GM12878 (cell line): ENCODE measurements around the gene ZNF462.

ENCODE experiments used
- CTCF ChIP-seq, 3 experiments: IDR thresholded peaks in 2 of 3; conservative IDR thresholded peaks in 1 of 3; 2 replicates each; pipeline ENCODE4 v1.5.1; 2011; ENCODE audit warnings: low read depth in 3 of 3, low read length in 3 of 3, mild to moderate bottlenecking in 3 of 3, control low read depth in 2 of 3, moderate library complexity in 2 of 3, inconsistent platforms in 1 of 3, mixed read lengths in 1 of 3; ENCODE audit not compliant: control insufficient read depth in 2 of 3, insufficient read depth in 1 of 3; ENCODE audit errors: extremely low read depth in 1 of 3
- EZH2 ChIP-seq: IDR thresholded peaks from 2 replicates; pipeline ENCODE4 v1.6.1; 2012; ENCODE audit warnings: low read depth, mild to moderate bottlenecking, control low read depth, inconsistent platforms, low read length, borderline replicate concordance; ENCODE audit not compliant: control insufficient read depth
- HDAC6 ChIP-seq: fragments of 200-600 bp; sonication (generic); IDR thresholded peaks from one replicate; pipeline ENCODE4 v1.8.0; 2017; ENCODE audit warnings: antibody characterized with exemption; ENCODE audit not compliant: unreplicated experiment
- POLR2A ChIP-seq: IDR thresholded peaks from 2 replicates; pipeline ENCODE4 v1.6.1; 2011; ENCODE audit warnings: low read depth, mild to moderate bottlenecking, low read length
- RAD21 ChIP-seq: IDR thresholded peaks from 2 replicates; pipeline ENCODE4 v1.6.1; 2011; ENCODE audit warnings: mild to moderate bottlenecking, low read depth, low read length, moderate library complexity; ENCODE audit not compliant: insufficient read depth
- SKIL ChIP-seq: fragments of 450-650 bp; IDR thresholded peaks from 2 replicates; pipeline ENCODE4 v1.6.1; 2017; ENCODE audit warnings: mild to moderate bottlenecking, low read depth, inconsistent platforms; ENCODE audit not compliant: poor library complexity, severe bottlenecking
- SREBF1 ChIP-seq: IDR thresholded peaks from 2 replicates; pipeline ENCODE4 v1.6.1; 2012; ENCODE audit warnings: mild to moderate bottlenecking, low read length
- ZBED1 ChIP-seq: IDR thresholded peaks from 2 replicates; pipeline ENCODE4 v1.6.1; 2016; ENCODE audit warnings: borderline replicate concordance
- ZNF24 ChIP-seq: fragments of 450-650 bp; IDR thresholded peaks from 2 replicates; pipeline ENCODE4 v1.6.1; 2017; ENCODE audit warnings: antibody characterized with exemption, mild to moderate bottlenecking
- TF ChIP-seq, protein P1 (sequence below): IDR thresholded peaks from 2 replicates; pipeline ENCODE4 v1.6.1; 2012; ENCODE audit warnings: mild to moderate bottlenecking, low read depth, low read length

DNA sequence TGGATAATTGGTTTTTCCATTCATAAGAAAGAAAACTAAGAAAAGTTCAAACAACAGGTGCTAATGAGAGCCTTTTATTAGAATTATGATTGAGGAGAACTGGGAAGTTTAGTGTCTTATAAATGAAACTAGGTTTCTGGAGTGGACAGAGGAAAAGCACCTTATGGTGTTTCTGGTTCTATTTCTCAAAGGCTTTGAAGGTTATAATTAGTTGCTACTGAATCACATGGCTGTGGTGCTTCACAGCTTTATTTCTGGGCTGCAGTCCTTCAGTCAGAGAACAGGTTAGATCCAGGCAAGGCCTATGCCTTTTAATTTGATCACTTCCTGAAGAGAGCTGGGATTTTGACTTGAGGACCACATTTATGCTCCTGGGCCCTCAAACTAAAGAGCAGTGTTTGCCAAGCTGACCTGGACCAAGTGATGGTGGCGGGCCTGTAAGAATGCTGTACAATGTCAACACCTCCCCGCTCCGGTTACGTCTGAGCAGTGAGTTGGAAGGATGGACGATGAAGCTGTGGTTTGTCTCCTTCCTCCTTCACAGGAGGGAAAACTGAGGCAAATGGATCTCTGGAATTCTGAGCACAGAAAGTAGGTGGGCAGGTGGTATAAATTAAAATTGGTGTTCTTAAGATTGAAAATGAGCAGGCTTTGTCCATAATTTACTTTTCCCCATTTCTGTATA lies 56.0 kb downstream of the ZNF462 start:
- no peak for TF ChIP-seq CTCF (IDR thresholded peaks at IDR 0.05 in 2 of 3, conservative IDR thresholded peaks at IDR 0.05 in 1 of 3; ENCODE audit: control insufficient read depth in 2 of 3, extremely low read depth in 1 of 3, insufficient read depth in 1 of 3, low read depth in 3 of 3, low read length in 3 of 3)
- TF ChIP-seq, protein P1, sequence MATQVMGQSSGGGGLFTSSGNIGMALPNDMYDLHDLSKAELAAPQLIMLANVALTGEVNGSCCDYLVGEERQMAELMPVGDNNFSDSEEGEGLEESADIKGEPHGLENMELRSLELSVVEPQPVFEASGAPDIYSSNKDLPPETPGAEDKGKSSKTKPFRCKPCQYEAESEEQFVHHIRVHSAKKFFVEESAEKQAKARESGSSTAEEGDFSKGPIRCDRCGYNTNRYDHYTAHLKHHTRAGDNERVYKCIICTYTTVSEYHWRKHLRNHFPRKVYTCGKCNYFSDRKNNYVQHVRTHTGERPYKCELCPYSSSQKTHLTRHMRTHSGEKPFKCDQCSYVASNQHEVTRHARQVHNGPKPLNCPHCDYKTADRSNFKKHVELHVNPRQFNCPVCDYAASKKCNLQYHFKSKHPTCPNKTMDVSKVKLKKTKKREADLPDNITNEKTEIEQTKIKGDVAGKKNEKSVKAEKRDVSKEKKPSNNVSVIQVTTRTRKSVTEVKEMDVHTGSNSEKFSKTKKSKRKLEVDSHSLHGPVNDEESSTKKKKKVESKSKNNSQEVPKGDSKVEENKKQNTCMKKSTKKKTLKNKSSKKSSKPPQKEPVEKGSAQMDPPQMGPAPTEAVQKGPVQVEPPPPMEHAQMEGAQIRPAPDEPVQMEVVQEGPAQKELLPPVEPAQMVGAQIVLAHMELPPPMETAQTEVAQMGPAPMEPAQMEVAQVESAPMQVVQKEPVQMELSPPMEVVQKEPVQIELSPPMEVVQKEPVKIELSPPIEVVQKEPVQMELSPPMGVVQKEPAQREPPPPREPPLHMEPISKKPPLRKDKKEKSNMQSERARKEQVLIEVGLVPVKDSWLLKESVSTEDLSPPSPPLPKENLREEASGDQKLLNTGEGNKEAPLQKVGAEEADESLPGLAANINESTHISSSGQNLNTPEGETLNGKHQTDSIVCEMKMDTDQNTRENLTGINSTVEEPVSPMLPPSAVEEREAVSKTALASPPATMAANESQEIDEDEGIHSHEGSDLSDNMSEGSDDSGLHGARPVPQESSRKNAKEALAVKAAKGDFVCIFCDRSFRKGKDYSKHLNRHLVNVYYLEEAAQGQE, result no peak
- TF ChIP-seq HDAC6, result no peak
- no peak for TF ChIP-seq POLR2A
- no peak for TF ChIP-seq ZBED1
- TF ChIP-seq EZH2, result no peak
- TF ChIP-seq SREBF1, result no peak
- no peak for TF ChIP-seq RAD21
- TF ChIP-seq SKIL, result no peak
- TF ChIP-seq ZNF24, result no peak
